ENCODE results near the gene ZNF239.
"Not testable (repeated sequence)": the region's sequence is repeated elsewhere in the genome, so short reads cannot be mapped to it uniquely, and the experiment has no call there.

ZNF239 gene

GRCh38 chr10:43586730-43587115, 12.3 kb upstream of the ZNF239 start:
- H3K9ac ChIP-seq (ENCODE audit: low read length); H3K79me1 ChIP-seq (ENCODE audit: low read length); H4K12ac ChIP-seq (ENCODE audit: low read depth, low read length); H3K79me2 ChIP-seq (ENCODE audit: control insufficient read depth, insufficient read depth, low read length, poor library complexity); H2BK120ac ChIP-seq (ENCODE audit: insufficient read depth, low read length, poor library complexity); H3K4me2 ChIP-seq (ENCODE audit: low read length); H3K27me3 ChIP-seq (ENCODE audit: insufficient read depth, low read length); H2BK12ac ChIP-seq (ENCODE audit: low read length); H3K27ac ChIP-seq (ENCODE audit: low read depth, low read length); H3K4me1 ChIP-seq (ENCODE audit: control insufficient read depth in 1 of 2, insufficient read depth in 2 of 2, low read length in 2 of 2); H3K4me3 ChIP-seq (ENCODE audit: low read depth, low read length); H3K23ac ChIP-seq (ENCODE audit: low read length); H3K9me3 ChIP-seq (ENCODE audit: insufficient read depth, low read depth, low read length); H3K4ac ChIP-seq (ENCODE audit: low read depth, low read length); DNase-seq; H2AFZ ChIP-seq (ENCODE audit: insufficient read depth, low read length, poor library complexity); H2BK5ac ChIP-seq (ENCODE audit: low read depth, low read length, poor library complexity); H3K36me3 ChIP-seq (ENCODE audit: control insufficient read depth in 1 of 2, insufficient read depth in 2 of 2, low read length in 2 of 2); H4K8ac ChIP-seq (ENCODE audit: low read depth, low read length); H3K18ac ChIP-seq (ENCODE audit: low read length); H4K91ac ChIP-seq (ENCODE audit: low read depth, low read length); H2AK5ac ChIP-seq (ENCODE audit: low read length); H3K14ac ChIP-seq (ENCODE audit: low read length): not testable (repeated sequence)
- no CpG with 5 or more reads among the region's 3 CpGs for WGBS (ENCODE audit: extremely low coverage, insufficient coverage, insufficient read length)

GRCh38 chr10:43585981-43586729, 11.7 kb upstream of the ZNF239 start:
- Histone ChIP-seq H3K9ac (ENCODE audit: low read length) (no peak overlapping the region), H3K9me3 (ENCODE audit: insufficient read depth, low read depth, low read length) (no peaks in the 10 kb centered on the region), H4K8ac (ENCODE audit: low read depth, low read length) (no peak overlapping the region), H2BK120ac (ENCODE audit: insufficient read depth, low read length, poor library complexity) (no peak overlapping the region), H3K79me2 (ENCODE audit: control insufficient read depth, insufficient read depth, low read length, poor library complexity) (no peaks in the 10 kb centered on the region), H4K12ac (ENCODE audit: low read depth, low read length) (no peak overlapping the region), H3K18ac (ENCODE audit: low read length) (no peak overlapping the region), H3K79me1 (ENCODE audit: low read length) (no peaks in the 10 kb centered on the region), H3K14ac (ENCODE audit: low read length) (no peak overlapping the region), H3K36me3 (ENCODE audit: control insufficient read depth in 1 of 2, insufficient read depth in 2 of 2, low read length in 2 of 2) (no peaks in the 10 kb centered on the region), H3K27me3 (ENCODE audit: insufficient read depth, low read length) (no peaks in the 10 kb centered on the region), H4K91ac (ENCODE audit: low read depth, low read length) (no peak overlapping the region), H2AK5ac (ENCODE audit: low read length) (no peak overlapping the region), H3K4me2 (ENCODE audit: low read length) (no peak overlapping the region), H3K27ac (ENCODE audit: low read depth, low read length) (no peak overlapping the region), H2BK12ac (ENCODE audit: low read length) (no peak overlapping the region), H2AFZ (ENCODE audit: insufficient read depth, low read length, poor library complexity) (no peak overlapping the region), H3K4me1 (ENCODE audit: control insufficient read depth in 1 of 2, insufficient read depth in 2 of 2, low read length in 2 of 2) (no peaks in the 10 kb centered on the region), H2BK5ac (ENCODE audit: low read depth, low read length, poor library complexity) (no peak overlapping the region), H3K4me3 (ENCODE audit: low read depth, low read length) (no peak overlapping the region), H3K23ac (ENCODE audit: low read length) (no peak overlapping the region), H3K4ac (ENCODE audit: low read depth, low read length) (no peak overlapping the region)
- no CpG with 5 or more reads among the region's 9 CpGs for WGBS (ENCODE audit: extremely low coverage, insufficient coverage, insufficient read length)
- DNase-seq, result no peak

- Histone ChIP-seq H3K9ac (ENCODE audit: low read length) (no peak overlapping the region), H2AFZ (ENCODE audit: insufficient read depth, low read length, poor library complexity) (no peak overlapping the region), H3K79me2 (ENCODE audit: control insufficient read depth, insufficient read depth, low read length, poor library complexity) (no peaks in the 10 kb centered on the region), H2BK120ac (ENCODE audit: insufficient read depth, low read length, poor library complexity) (no peak overlapping the region), H4K91ac (ENCODE audit: low read depth, low read length) (no peak overlapping the region), H3K4me2 (ENCODE audit: low read length) (no peak overlapping the region), H3K27me3 (ENCODE audit: insufficient read depth, low read length) (no peaks in the 10 kb centered on the region), H2BK5ac (ENCODE audit: low read depth, low read length, poor library complexity) (no peak overlapping the region), H3K36me3 (ENCODE audit: control insufficient read depth in 1 of 2, insufficient read depth in 2 of 2, low read length in 2 of 2) (no peaks in the 10 kb centered on the region), H4K12ac (ENCODE audit: low read depth, low read length) (no peak overlapping the region), H3K27ac (ENCODE audit: low read depth, low read length) (no peak overlapping the region), H3K4ac (ENCODE audit: low read depth, low read length) (no peak overlapping the region), H3K79me1 (ENCODE audit: low read length) (no peaks in the 10 kb centered on the region), H2BK12ac (ENCODE audit: low read length) (no peak overlapping the region), H3K9me3 (ENCODE audit: insufficient read depth, low read depth, low read length) (no peaks in the 10 kb centered on the region), H3K4me1 (ENCODE audit: control insufficient read depth in 1 of 2, insufficient read depth in 2 of 2, low read length in 2 of 2) (no peaks in the 10 kb centered on the region), H2AK5ac (ENCODE audit: low read length) (no peak overlapping the region), H3K18ac (ENCODE audit: low read length) (no peak overlapping the region), H3K14ac (ENCODE audit: low read length) (no peak overlapping the region), H3K23ac (ENCODE audit: low read length) (no peak overlapping the region), H4K8ac (ENCODE audit: low read depth, low read length) (no peak overlapping the region), H3K4me3 (ENCODE audit: low read depth, low read length) (no peak overlapping the region)
- no CpG with 5 or more reads among the region's 5 CpGs for WGBS (ENCODE audit: extremely low coverage, insufficient coverage, insufficient read length)
- no peak for DNase-seq
Observed at GRCh38 chr10:43585046-43585445, 10.6 kb upstream of the ZNF239 start.

- Histone ChIP-seq H3K27me3 (ENCODE audit: insufficient read depth, low read length) (no peaks in the 10 kb centered on the region), H2BK5ac (ENCODE audit: low read depth, low read length, poor library complexity) (no peak overlapping the region), H3K18ac (ENCODE audit: low read length) (no peak overlapping the region), H2BK12ac (ENCODE audit: low read length) (no peak overlapping the region), H3K79me1 (ENCODE audit: low read length) (no peaks in the 10 kb centered on the region), H3K23ac (ENCODE audit: low read length) (no peak overlapping the region), H3K4ac (ENCODE audit: low read depth, low read length) (no peak overlapping the region), H2AFZ (ENCODE audit: insufficient read depth, low read length, poor library complexity) (no peak overlapping the region), H2AK5ac (ENCODE audit: low read length) (no peak overlapping the region), H3K14ac (ENCODE audit: low read length) (no peak overlapping the region), H3K9ac (ENCODE audit: low read length) (no peak overlapping the region), H4K91ac (ENCODE audit: low read depth, low read length) (no peak overlapping the region), H3K79me2 (ENCODE audit: control insufficient read depth, insufficient read depth, low read length, poor library complexity) (no peaks in the 10 kb centered on the region), H2BK120ac (ENCODE audit: insufficient read depth, low read length, poor library complexity) (no peak overlapping the region), H3K4me3 (ENCODE audit: low read depth, low read length) (no peak overlapping the region), H3K36me3 (ENCODE audit: control insufficient read depth in 1 of 2, insufficient read depth in 2 of 2, low read length in 2 of 2) (no peaks in the 10 kb centered on the region), H3K4me1 (ENCODE audit: control insufficient read depth in 1 of 2, insufficient read depth in 2 of 2, low read length in 2 of 2) (no peaks in the 10 kb centered on the region), H4K8ac (ENCODE audit: low read depth, low read length) (no peak overlapping the region), H3K27ac (ENCODE audit: low read depth, low read length) (no peak overlapping the region), H3K9me3 (ENCODE audit: insufficient read depth, low read depth, low read length) (no peaks in the 10 kb centered on the region), H4K12ac (ENCODE audit: low read depth, low read length) (no peak overlapping the region), H3K4me2 (ENCODE audit: low read length) (no peak overlapping the region)
- no CpG with 5 or more reads among the region's 4 CpGs for WGBS (ENCODE audit: extremely low coverage, insufficient coverage, insufficient read length)
- DNase-seq, result no peak
Observed at GRCh38 chr10:43584051-43584450, 9.6 kb upstream of the ZNF239 start.
